Measurements from ENCODE around the gene ERO1B. TPM values are rescaled to one million over a fixed set of nuclear protein-coding genes. Genes with fewer than 3 reads are reported as not detected.

ERO1B gene
- total RNA-seq, 6 donors from 2014 or later: 4.1 to 14.5 (median 6.8) TPM

- WGBS, 2 donors: 86 to 87% methylated on average over 12 of the region's 12 CpGs
- no peak overlapping the region for H3K27ac ChIP-seq
- no peak for ATAC-seq (ENCODE audit: low FRiP score in 2 of 2)
- H3K4me1 ChIP-seq: no peaks in the 10 kb centered on the region
- H3K27me3 ChIP-seq: no peaks in the 10 kb centered on the region
- no peak for DNase-seq
- TF ChIP-seq POLR2A (IDR thresholded peaks at IDR 0.05): no peak
- TF ChIP-seq CTCF (IDR thresholded peaks at IDR 0.05): no peak
- no peak for TF ChIP-seq EP300 (IDR thresholded peaks at IDR 0.05)
- TF ChIP-seq POLR2AphosphoS5 (IDR thresholded peaks at IDR 0.05): no peak
- H3K4me3 ChIP-seq: no peak overlapping the region
- peaks cover 0 to 4% (median 0%) of the 10 kb centered on the region in 4 donors for H3K36me3 ChIP-seq
- H3K9me3 ChIP-seq: no peaks in the 10 kb centered on the region
Observed at GRCh38 chr1:236175642-236176336, 106.0 kb downstream of the ERO1B start.

- ATAC-seq (ENCODE audit: low FRiP score in 2 of 2): no peak
- Histone ChIP-seq H3K4me3 (no peak overlapping the region), H3K27ac (no peak overlapping the region), H3K27me3 (no peaks in the 10 kb centered on the region), H3K36me3 (no peaks in the 10 kb centered on the region), H3K9me3 (no peaks in the 10 kb centered on the region), H3K4me1 (peaks cover 0 to 3% (median 0%) of the 10 kb centered on the region in 4 donors)
- no peak for DNase-seq
- TF ChIP-seq EP300 (IDR thresholded peaks at IDR 0.05) (no peak), POLR2A (IDR thresholded peaks at IDR 0.05) (no peak), POLR2AphosphoS5 (IDR thresholded peaks at IDR 0.05) (no peak), CTCF (IDR thresholded peaks at IDR 0.05) (no peak)
- WGBS, 2 donors: 76 to 78% methylated on average over 5 of the region's 5 CpGs
Observed at GRCh38 chr1:236173174-236173767, 108.5 kb downstream of the ERO1B start.

- Histone ChIP-seq H3K27me3 (no peaks in the 10 kb centered on the region), H3K4me1 (peaks cover 0 to 3% (median 0%) of the 10 kb centered on the region in 4 donors), H3K9me3 (no peaks in the 10 kb centered on the region), H3K4me3 (no peak overlapping the region), H3K36me3 (no peaks in the 10 kb centered on the region), H3K27ac (no peak overlapping the region)
- TF ChIP-seq CTCF (IDR thresholded peaks at IDR 0.05) (no peak), EP300 (IDR thresholded peaks at IDR 0.05) (no peak)
- no peak for DNase-seq
- no peak for ATAC-seq (ENCODE audit: low FRiP score in 2 of 2)
Observed at GRCh38 chr1:236172041-236172579, 109.6 kb downstream of the ERO1B start.

- H3K36me3 ChIP-seq: no peaks in the 10 kb centered on the region
- ATAC-seq (ENCODE audit: low FRiP score in 2 of 2) (peak in 1 of 2 donors; percentile 62), DNase-seq (peak; percentile 50 to 65)
- 74 to 80% methylated on average over 7 to 10 of the region's 10 CpGs for WGBS, 2 donors
- peak overlapping the region in 1 of 4 donors; percentile 46 for H3K27ac ChIP-seq
- TF ChIP-seq EP300 (IDR thresholded peaks at IDR 0.05): peak in 3 of 4 donors; percentile 25 to 91 (median 80)
- no peak for TF ChIP-seq CTCF (IDR thresholded peaks at IDR 0.05)
- TF ChIP-seq POLR2AphosphoS5 (IDR thresholded peaks at IDR 0.05): peak; percentile 56 to 59
- no peaks in the 10 kb centered on the region for H3K27me3 ChIP-seq
- H3K9me3 ChIP-seq: no peaks in the 10 kb centered on the region
- H3K4me1 ChIP-seq: peaks cover 0 to 3% (median 0%) of the 10 kb centered on the region in 4 donors
- H3K4me3 ChIP-seq: no peak overlapping the region
Observed at GRCh38 chr1:236168716-236169429, 112.9 kb downstream of the ERO1B start.

Measured in upper lobe of left lung (tissue), 6 donors.